Fibroblast of lung (primary cell): ENCODE results near the gene VSTM2B.
"Not testable (repeated sequence)": the region's sequence is repeated elsewhere in the genome, so short reads cannot be mapped to it uniquely, and the experiment has no call there.

Source experiments
- EZH2 ChIP-seq: IDR thresholded peaks from 2 replicates; pipeline ENCODE4 v1.5.1; 2012; ENCODE audit warnings: low read length, control low read depth, mild to moderate bottlenecking; ENCODE audit errors: missing control alignments
- TF ChIP-seq, protein P1 (sequence below), 2 donors: IDR thresholded peaks in 1 of 2; conservative IDR thresholded peaks in 1 of 2; 1 replicate in 1 of 2; 2 replicates in 1 of 2; pipeline ENCODE4 v1.5.1; 2011 to 2012; ENCODE audit warnings: low read length in 2 of 2, control low read depth in 1 of 2, inconsistent platforms in 1 of 2, low read depth in 1 of 2, mild to moderate bottlenecking in 1 of 2

DNA sequence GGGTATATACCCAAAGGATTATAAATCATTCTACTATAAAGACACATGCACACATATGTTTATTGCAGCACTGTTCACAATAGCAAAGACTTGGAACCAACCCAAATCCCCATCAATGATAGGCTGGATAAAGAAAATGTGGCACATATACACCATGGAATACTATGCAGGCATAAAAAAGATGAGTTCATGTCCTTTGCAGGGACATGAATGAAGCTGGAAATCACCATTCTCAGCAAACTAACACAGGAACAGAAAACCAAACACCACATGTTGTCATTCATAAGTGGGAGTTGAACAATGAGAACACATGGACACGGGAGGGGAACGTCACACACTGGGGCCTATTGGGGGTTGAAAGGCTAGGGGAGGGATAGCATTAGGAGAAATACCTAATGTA is 33.3 kb downstream of the VSTM2B start:
- TF ChIP-seq, protein P1, sequence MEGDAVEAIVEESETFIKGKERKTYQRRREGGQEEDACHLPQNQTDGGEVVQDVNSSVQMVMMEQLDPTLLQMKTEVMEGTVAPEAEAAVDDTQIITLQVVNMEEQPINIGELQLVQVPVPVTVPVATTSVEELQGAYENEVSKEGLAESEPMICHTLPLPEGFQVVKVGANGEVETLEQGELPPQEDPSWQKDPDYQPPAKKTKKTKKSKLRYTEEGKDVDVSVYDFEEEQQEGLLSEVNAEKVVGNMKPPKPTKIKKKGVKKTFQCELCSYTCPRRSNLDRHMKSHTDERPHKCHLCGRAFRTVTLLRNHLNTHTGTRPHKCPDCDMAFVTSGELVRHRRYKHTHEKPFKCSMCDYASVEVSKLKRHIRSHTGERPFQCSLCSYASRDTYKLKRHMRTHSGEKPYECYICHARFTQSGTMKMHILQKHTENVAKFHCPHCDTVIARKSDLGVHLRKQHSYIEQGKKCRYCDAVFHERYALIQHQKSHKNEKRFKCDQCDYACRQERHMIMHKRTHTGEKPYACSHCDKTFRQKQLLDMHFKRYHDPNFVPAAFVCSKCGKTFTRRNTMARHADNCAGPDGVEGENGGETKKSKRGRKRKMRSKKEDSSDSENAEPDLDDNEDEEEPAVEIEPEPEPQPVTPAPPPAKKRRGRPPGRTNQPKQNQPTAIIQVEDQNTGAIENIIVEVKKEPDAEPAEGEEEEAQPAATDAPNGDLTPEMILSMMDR (conservative IDR thresholded peaks at IDR 0.05 in 1 of 2, IDR thresholded peaks at IDR 0.05 in 1 of 2; ENCODE audit: low read depth in 1 of 2, low read length in 2 of 2), result not testable (repeated sequence)
- TF ChIP-seq EZH2, result not testable (repeated sequence)
